HepG2 (cell line): Measurements from ENCODE around the gene CHFR. TPM values are rescaled to one million over a fixed set of nuclear protein-coding genes. Genes with fewer than 3 reads are reported as not detected.

Experiments used
- ATF3 ChIP-seq: sonication (generic); formaldehyde crosslinking; IDR thresholded peaks from 2 replicates; pipeline ENCODE4 v1.4.0; 2020; ENCODE audit warnings: missing genetic modification reagents
- CTCF ChIP-seq: sonication (generic); formaldehyde crosslinking; IDR thresholded peaks from 2 replicates; pipeline ENCODE4 v1.5.0; 2020; ENCODE audit warnings: mild to moderate bottlenecking, missing genetic modification reagents, moderate library complexity
- GATAD2A ChIP-seq: IDR thresholded peaks from 2 replicates; pipeline ENCODE4 v1.6.1; 2016
- GPN1 ChIP-seq: sonication (generic); formaldehyde crosslinking; IDR thresholded peaks from 2 replicates; pipeline ENCODE4 v1.5.1; 2020; ENCODE audit warnings: missing genetic modification reagents, borderline replicate concordance
- KDM1A ChIP-seq: IDR thresholded peaks from 2 replicates; pipeline ENCODE4 v1.6.1; 2016; ENCODE audit warnings: missing compliant biosample characterization
- KLF13 ChIP-seq: sonication (generic); formaldehyde crosslinking; IDR thresholded peaks from 2 replicates; pipeline ENCODE4 v1.4.0; 2020; ENCODE audit warnings: mild to moderate bottlenecking, missing genetic modification reagents
- RFX1 ChIP-seq: fragments of 450-650 bp; IDR thresholded peaks from 2 replicates; pipeline ENCODE4 v1.6.1; 2017
- SAP130 ChIP-seq: IDR thresholded peaks from 2 replicates; pipeline ENCODE4 v1.6.1; 2016; ENCODE audit warnings: low read depth
- SKI ChIP-seq: fragments of 450-650 bp; IDR thresholded peaks from one replicate; pipeline ENCODE4 v1.6.1; 2018; ENCODE audit warnings: mild to moderate bottlenecking; ENCODE audit not compliant: partially characterized antibody
- TBX3 ChIP-seq: fragments of 450-650 bp; IDR thresholded peaks from 2 replicates; pipeline ENCODE4 v1.6.1; 2017; ENCODE audit warnings: antibody characterized with exemption, mild to moderate bottlenecking, inconsistent platforms, borderline replicate concordance
- TCF7 ChIP-seq: sonication (generic); IDR thresholded peaks from 2 replicates; pipeline ENCODE4 v1.6.1; 2016; ENCODE audit warnings: antibody characterized with exemption, low read depth
- TSC22D2 ChIP-seq: sonication (generic); formaldehyde crosslinking; IDR thresholded peaks from 2 replicates; pipeline ENCODE4 v1.5.1; 2020; ENCODE audit warnings: missing genetic modification reagents, mild to moderate bottlenecking, borderline replicate concordance
- YEATS2 ChIP-seq: sonication (generic); formaldehyde crosslinking; IDR thresholded peaks from 2 replicates; pipeline ENCODE4 v1.4.0; 2020; ENCODE audit warnings: missing genetic modification reagents, borderline replicate concordance
- ZBTB42 ChIP-seq: sonication (generic); formaldehyde crosslinking; IDR thresholded peaks from 2 replicates; pipeline ENCODE4 v1.5.0; 2020; ENCODE audit warnings: mild to moderate bottlenecking, missing genetic modification reagents
- ZNF251 ChIP-seq: sonication (generic); formaldehyde crosslinking; IDR thresholded peaks from 2 replicates; pipeline ENCODE4 v1.9.0; 2021; ENCODE audit warnings: mild to moderate bottlenecking, missing genetic modification reagents
- ZNF460 ChIP-seq: sonication (generic); formaldehyde crosslinking; IDR thresholded peaks from 2 replicates; pipeline ENCODE4 v1.5.1; 2020; ENCODE audit warnings: missing genetic modification reagents, mild to moderate bottlenecking, borderline replicate concordance
- ZNF546 ChIP-seq: sonication (generic); formaldehyde crosslinking; conservative IDR thresholded peaks from 2 replicates; pipeline ENCODE4 v1.8.1; 2023; ENCODE audit warnings: mild to moderate bottlenecking, missing genetic modification reagents
- ZNF550 ChIP-seq: sonication (generic); formaldehyde crosslinking; IDR thresholded peaks from 2 replicates; pipeline ENCODE4 v1.4.0; 2020; ENCODE audit warnings: mild to moderate bottlenecking, missing genetic modification reagents, borderline replicate concordance
- ZNF572 ChIP-seq: sonication (generic); formaldehyde crosslinking; IDR thresholded peaks from 2 replicates; pipeline ENCODE4 v1.5.1; 2020; ENCODE audit warnings: mild to moderate bottlenecking, missing genetic modification reagents
- ZNF740 ChIP-seq: sonication (generic); formaldehyde crosslinking; IDR thresholded peaks from 2 replicates; pipeline ENCODE4 v1.4.0; 2020; ENCODE audit warnings: missing genetic modification reagents
- polyA plus RNA-seq, 8 experiments: library from polyadenylated mRNA; depleted of rRNA in 3 of 8; stranded (reverse) in 7 of 8; unstranded in 1 of 8; fragments of >200 nt; fragmentation: Illumina TruSeq in 4 of 8; extraction: Trizol in 4 of 8; gene quantifications; 2 replicates each; pipeline versions ENCODE4 v1.2.1 to v1.2.3, GENCODE V29; 2011 to 2016; ENCODE audit warnings: low read depth in 4 of 8, missing spikeins in 1 of 8, mixed read lengths in 1 of 8; ENCODE audit not compliant: insufficient read depth in 1 of 8
- total RNA-seq, 5 experiments: library from RNA; depleted of rRNA; stranded (reverse); fragments of >200 nt; fragmentation: Illumina TruSeq; extraction: Trizol; gene quantifications; 2 replicates each; pipeline ENCODE4 v1.2.3, GENCODE V29; 2016; ENCODE audit warnings: low read depth in 1 of 5
- TF ChIP-seq, protein P1 (sequence below): sonication (generic); formaldehyde crosslinking; IDR thresholded peaks from 2 replicates; pipeline ENCODE4 v1.4.0; 2020; ENCODE audit warnings: mild to moderate bottlenecking, low read depth, missing genetic modification reagents
- TF ChIP-seq, protein P2 (sequence below): sonication (generic); formaldehyde crosslinking; IDR thresholded peaks from 2 replicates; pipeline ENCODE4 v1.8.0; 2022; ENCODE audit warnings: mild to moderate bottlenecking, missing genetic modification reagents
- TF ChIP-seq, protein P3 (sequence below): sonication (generic); formaldehyde crosslinking; IDR thresholded peaks from 2 replicates; pipeline ENCODE4 v1.5.0; 2020; ENCODE audit warnings: missing genetic modification reagents, mild to moderate bottlenecking, borderline replicate concordance

CHFR gene
- total and polyA plus RNA-seq, 2 of the 13 experiments (the other 11 are each of a cell fraction or from before 2014, with no cell fraction given): 21.4 to 21.5 TPM

- TF ChIP-seq KDM1A (CRISPR knock-in tag) (no peak), SAP130 (peak; percentile 97), ZNF572 (CRISPR knock-in tag) (no peak), TSC22D2 (0 out of 2 replicates have a peak, but pooled peaks have one; percentile 50), ATF3 (CRISPR knock-in tag) (peak; percentile 25; the same call in 1 of the 2 replicates), ZNF251 (no peak), CTCF (CRISPR knock-in tag) (no peak), TBX3 (no peak), YEATS2 (CRISPR knock-in tag) (peak; percentile 77; the same call in 1 of the 2 replicates), RFX1 (no peak), ZNF550 (CRISPR knock-in tag) (no peak), KLF13 (CRISPR knock-in tag) (0 out of 2 replicates have a peak, but pooled peaks have one; percentile 28), GPN1 (no peak), TCF7 (no peak), SKI (peak; percentile 44), ZNF546 (CRISPR knock-in tag) (no peak; the same call in 1 of the 2 replicates), ZNF740 (no peak), ZBTB42 (CRISPR knock-in tag) (no peak), GATAD2A (CRISPR knock-in tag) (peak; percentile 44; the same call in 1 of the 2 replicates), ZNF460 (CRISPR knock-in tag) (no peak)
- TF ChIP-seq, protein P1, sequence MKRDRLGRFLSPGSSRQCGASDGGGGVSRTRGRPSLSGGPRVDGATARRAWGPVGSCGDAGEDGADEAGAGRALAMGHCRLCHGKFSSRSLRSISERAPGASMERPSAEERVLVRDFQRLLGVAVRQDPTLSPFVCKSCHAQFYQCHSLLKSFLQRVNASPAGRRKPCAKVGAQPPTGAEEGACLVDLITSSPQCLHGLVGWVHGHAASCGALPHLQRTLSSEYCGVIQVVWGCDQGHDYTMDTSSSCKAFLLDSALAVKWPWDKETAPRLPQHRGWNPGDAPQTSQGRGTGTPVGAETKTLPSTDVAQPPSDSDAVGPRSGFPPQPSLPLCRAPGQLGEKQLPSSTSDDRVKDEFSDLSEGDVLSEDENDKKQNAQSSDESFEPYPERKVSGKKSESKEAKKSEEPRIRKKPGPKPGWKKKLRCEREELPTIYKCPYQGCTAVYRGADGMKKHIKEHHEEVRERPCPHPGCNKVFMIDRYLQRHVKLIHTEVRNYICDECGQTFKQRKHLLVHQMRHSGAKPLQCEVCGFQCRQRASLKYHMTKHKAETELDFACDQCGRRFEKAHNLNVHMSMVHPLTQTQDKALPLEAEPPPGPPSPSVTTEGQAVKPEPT (CRISPR knock-in tag): no peak
- TF ChIP-seq, protein P2, sequence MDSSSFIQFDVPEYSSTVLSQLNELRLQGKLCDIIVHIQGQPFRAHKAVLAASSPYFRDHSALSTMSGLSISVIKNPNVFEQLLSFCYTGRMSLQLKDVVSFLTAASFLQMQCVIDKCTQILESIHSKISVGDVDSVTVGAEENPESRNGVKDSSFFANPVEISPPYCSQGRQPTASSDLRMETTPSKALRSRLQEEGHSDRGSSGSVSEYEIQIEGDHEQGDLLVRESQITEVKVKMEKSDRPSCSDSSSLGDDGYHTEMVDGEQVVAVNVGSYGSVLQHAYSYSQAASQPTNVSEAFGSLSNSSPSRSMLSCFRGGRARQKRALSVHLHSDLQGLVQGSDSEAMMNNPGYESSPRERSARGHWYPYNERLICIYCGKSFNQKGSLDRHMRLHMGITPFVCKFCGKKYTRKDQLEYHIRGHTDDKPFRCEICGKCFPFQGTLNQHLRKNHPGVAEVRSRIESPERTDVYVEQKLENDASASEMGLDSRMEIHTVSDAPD (CRISPR knock-in tag): no peak
- TF ChIP-seq, protein P3, sequence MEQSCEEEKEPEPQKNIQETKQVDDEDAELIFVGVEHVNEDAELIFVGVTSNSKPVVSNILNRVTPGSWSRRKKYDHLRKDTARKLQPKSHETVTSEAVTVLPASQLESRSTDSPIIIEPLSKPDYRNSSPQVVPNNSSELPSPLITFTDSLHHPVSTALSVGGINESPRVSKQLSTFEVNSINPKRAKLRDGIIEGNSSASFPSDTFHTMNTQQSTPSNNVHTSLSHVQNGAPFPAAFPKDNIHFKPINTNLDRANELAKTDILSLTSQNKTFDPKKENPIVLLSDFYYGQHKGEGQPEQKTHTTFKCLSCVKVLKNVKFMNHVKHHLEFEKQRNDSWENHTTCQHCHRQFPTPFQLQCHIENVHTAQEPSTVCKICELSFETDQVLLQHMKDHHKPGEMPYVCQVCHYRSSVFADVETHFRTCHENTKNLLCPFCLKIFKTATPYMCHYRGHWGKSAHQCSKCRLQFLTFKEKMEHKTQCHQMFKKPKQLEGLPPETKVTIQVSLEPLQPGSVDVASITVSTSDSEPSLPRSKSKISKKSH (CRISPR knock-in tag): peak; percentile 63; the same call in 1 of the 2 replicates
These were observed at the start of gene CHFR (continued) for GRCh38 chr12:132887513-132888351.
